ENCODE data around the gene TMEM164.

The TMEM164 gene

GRCh38 chrX:110036162-110037033 lies 33.5 kb downstream of the TMEM164 start:
- no peak for DNase-seq (ENCODE audit: extremely low read depth in 1 of 2, low read depth in 1 of 2)

- DNase-seq (ENCODE audit: extremely low read depth in 1 of 2, low read depth in 1 of 2) = no peak
These were observed 34.3 kb downstream of the TMEM164 start for GRCh38 chrX:110037178-110037577.

- no peak for DNase-seq (ENCODE audit: extremely low read depth in 1 of 2, low read depth in 1 of 2)
These were observed 36.0 kb downstream of the TMEM164 start for GRCh38 chrX:110038900-110039299.

DNA sequence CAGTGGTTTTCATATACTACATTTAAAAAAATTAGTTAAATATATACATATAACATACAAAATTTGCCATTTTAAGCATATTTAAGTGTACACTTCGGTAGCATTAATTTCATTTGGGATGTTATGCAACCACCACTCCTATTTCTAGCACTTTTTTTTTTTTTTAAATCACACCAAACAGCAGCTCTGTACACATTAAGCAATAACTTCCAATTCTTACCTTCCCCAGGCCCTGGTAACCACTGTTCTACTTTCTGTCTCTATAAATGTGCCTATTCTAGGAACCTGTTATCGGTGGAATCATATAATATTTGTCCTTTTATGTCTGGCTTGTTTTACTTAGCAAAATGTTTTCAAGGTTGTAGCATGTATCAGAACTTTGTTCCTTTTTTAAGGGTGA lies 39.1 kb downstream of the TMEM164 start:
- DNase-seq (ENCODE audit: extremely low read depth in 1 of 2, low read depth in 1 of 2) = no peak

- no peak for DNase-seq (ENCODE audit: extremely low read depth in 1 of 2, low read depth in 1 of 2)
These were observed 39.6 kb downstream of the TMEM164 start for GRCh38 chrX:110042496-110042895.

DNA sequence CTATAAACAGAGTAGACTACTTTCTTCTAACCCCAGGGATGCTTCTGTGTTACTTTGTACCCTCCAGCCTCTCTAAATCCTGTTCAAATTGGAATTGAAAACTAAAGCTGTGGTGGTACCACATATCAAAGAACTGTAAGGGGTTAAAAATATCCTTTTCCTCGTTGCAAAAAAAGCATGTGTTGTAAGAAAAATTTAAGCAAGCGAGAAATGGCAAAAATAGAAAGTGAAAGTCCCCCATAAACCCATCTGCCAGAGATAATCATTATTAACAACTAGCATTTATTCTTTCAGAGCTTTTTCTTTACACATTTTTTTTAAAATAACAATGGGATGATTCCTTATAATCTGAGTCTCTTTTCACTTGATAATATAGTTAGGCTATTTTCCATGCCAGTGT lies 40.6 kb downstream of the TMEM164 start:
- DNase-seq (ENCODE audit: extremely low read depth in 1 of 2, low read depth in 1 of 2) = no peak

DNA sequence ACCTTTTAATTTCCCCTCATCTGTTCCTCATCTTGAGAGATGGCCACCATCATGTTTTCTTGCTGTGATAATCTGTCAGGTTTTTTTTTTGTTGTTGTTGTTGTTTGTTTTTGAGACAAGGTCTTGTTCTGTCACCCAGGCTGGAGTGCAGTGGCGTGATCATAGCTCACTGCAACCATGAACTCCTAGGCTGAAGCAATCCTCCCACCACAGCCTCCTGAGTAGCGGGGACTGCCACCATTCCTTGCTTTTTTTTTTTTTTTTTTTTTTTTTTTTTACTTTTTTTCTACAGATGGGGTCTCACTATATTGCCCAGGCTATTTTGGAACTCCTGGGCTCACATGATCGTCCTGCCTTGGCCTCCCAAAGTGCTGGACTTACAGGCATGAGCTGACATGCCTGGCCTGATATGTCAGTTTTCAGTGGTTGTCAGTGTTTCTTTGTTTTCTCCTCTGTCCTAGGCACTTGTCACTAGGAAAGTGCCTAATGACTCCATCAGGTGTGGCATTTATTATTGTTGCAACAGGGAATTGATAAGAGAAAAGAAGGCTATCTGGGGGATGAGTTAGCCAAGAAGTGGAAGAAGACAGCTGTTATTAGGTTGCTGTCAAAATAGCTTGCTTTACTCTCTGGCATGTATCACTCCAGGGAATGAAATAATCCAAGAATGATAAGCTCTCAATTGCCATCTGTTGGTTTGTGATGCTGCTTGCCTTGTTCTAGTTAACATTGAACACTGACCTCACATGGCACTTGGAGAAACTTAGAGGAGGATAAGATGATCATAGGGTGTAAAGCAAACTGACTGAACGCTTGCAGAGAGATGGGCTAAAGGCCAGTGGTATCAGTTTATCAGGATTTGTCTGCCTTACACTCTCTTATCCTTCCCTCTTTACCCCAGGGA lies 41.7 kb downstream of the TMEM164 start:
- DNase-seq (ENCODE audit: extremely low read depth in 1 of 2, low read depth in 1 of 2) = no peak

GRCh38 chrX:110045421-110045820 lies 42.5 kb downstream of the TMEM164 start:
- DNase-seq (ENCODE audit: extremely low read depth in 1 of 2, low read depth in 1 of 2) = no peak

DNA sequence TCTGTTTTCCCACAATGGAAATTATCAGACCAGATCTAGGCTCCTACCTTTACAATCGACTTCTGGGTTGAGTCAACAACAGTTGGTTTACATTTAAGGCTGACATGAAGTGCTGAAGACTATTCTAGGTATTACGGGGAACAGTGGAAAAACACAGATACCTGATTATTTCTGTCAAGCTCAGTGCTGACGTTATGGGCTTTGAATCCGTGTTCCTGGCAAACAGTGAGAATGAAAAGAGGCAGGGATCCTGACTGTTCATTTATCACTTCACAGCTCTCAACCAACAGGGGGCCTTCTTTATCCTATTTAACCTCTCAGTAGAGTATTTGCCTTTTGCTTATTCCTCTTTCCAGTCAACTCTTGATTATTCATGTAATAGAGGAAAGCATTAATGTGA lies 43.1 kb downstream of the TMEM164 start:
- no peak for DNase-seq (ENCODE audit: extremely low read depth in 1 of 2, low read depth in 1 of 2)

DNA sequence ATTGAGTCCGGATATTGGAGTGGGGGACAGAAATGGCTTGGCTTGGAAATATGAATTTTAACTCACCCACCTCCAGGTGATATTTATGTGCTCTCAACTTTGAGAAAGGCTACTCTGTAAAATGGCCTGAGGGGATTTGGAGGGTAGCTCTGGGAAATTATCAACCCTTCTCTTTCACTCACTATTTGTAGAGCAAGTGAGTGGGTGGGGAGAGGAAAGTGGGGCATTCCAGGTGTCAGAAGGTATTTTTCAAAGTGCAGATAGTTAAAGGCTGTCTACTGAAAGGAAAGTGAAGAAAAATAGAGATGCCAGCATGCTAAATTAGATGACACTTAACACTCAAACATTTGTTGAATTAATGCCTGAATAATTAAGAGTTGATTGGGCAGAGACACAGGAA lies 44.1 kb downstream of the TMEM164 start:
- DNase-seq (ENCODE audit: extremely low read depth in 1 of 2, low read depth in 1 of 2) = no peak

DNA sequence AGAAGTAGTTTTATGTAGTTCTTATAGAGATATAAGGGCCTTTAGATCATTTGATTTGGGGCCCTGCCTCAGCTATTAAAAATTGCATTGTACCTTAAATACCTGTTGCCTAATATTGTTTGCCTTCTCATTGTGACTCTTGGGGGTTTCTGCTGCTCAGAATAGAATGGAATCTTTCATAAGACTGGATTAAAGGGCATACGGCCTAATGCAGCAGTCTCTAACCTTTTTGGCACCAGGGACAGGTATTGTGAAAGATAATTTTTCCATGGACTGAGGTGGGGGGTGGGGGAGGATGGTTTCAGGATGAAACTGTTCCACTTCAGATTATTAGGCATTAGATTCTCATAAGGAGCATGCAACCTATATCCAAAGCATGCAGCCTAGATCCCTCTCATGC lies 46.2 kb downstream of the TMEM164 start:
- no peak for DNase-seq (ENCODE audit: extremely low read depth in 1 of 2, low read depth in 1 of 2)

DNA sequence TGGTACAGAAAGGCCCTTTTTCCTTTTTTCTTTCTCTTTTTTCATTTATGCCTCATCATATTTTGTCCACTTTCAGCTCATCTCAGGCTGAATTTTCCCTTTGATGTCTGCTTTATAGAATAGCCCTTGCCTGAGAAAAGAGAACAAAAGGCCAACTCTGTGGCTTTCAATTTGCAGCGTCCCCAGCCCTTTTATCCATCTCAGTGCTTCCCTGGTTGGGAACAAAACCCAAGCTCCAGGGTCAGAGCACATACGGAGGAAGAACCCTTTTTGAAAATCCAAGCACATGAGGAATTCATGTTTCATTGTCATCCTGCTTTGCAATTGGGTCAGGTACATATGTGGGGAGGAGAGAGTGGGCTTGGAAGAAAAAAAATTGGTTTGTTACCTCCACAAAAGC lies 47.5 kb downstream of the TMEM164 start:
- no peak for DNase-seq (ENCODE audit: extremely low read depth in 1 of 2, low read depth in 1 of 2)

DNA sequence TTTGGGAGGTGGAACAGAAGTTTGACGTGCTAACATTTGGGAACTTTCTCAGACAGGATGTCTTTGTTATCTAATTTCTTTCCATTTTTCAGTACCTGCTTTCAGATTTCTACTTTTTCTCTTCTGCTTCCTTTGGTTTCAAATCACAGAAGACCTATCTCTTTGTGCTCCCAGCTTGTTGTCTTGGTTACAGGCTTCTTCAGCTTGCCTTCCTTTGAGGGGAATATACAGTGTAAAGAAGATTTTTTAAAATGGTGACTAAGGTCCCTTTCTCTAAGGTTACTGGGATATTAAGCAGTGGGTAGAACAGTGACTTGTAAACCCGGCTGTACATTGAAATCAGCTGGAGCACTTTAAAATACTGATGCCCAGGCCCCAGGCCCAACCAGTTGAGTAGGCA lies 48.0 kb downstream of the TMEM164 start:
- no peak for DNase-seq (ENCODE audit: extremely low read depth in 1 of 2, low read depth in 1 of 2)

DNA sequence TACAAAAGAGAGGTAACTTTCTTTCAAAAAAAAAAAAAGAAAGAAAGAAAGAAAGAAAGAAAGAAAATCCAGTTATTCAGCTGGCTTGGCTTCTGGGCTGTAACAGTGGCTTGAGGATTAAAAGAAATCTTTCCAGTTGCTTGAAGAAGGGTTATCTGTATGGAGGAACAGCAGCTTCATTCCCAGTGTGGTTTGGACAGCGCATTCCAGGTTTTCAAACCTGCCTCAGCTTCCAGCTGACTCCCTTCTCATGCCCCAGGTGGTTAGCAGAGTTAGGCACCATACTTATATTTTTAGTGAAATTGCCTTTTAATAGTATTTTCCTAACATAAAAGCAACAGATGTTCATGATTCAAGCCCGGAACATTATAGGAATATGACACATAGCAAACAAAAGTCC lies 48.6 kb downstream of the TMEM164 start:
- DNase-seq (ENCODE audit: extremely low read depth in 1 of 2, low read depth in 1 of 2) = no peak

DNA sequence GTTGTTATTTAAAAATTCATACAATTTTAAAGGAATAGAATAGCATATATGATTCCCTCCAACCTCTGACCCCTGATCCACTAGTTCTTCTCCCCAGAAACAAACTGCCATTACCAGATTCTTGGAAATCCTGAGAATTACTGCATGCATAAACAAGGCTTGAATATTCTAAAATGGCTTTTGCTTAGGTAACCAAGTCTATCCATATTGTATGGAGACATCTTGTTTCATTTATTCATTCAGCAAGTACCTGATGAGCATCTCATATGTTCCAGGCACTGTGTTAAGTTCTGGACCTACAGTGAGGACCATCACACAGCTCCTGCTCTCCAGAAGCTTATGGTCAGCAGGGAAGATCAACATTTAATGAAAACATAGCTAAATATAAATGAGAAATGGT lies 49.4 kb downstream of the TMEM164 start:
- DNase-seq (ENCODE audit: extremely low read depth in 1 of 2, low read depth in 1 of 2) = no peak

DNA sequence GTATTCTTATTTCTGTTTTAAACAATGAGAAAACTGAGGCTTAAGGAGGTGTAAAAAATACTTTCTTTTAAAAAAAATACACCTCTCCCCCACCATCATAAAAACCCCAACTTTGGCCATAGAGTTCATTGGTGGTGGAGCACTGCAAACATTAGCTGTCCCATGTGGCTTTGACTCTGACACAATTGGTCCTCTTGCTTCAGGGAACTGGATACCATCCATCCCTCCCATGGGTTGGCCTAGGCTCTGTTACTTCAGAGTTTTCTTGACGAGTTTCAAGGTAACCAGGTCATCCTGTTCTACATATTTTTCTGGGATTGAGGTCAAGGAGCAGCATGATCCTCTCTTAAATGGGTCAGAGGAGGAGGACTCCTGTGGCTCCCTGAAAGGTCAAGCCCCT lies 50.5 kb downstream of the TMEM164 start:
- DNase-seq (ENCODE audit: extremely low read depth in 1 of 2, low read depth in 1 of 2) = no peak

DNA sequence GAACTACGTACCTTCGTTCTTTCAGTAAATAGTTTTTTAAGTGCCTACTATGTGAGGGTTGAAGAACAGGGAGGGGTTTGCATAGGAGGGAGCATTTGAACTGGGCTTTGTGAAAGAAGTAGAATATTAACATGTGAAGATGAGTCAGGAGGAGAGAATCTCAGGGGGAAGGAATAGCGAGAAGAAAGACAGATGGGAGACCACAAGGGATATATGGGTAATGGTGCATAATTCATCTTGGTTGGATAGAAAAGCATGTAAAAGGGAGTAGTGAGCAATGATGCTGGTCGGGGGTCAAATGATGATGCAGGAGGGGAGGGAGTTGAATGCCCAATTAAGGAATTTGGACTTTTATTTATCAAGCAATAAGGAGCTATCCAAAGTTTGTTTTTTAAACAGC lies 52.7 kb downstream of the TMEM164 start:
- no peak for DNase-seq (ENCODE audit: extremely low read depth in 1 of 2, low read depth in 1 of 2)

- DNase-seq (ENCODE audit: extremely low read depth in 1 of 2, low read depth in 1 of 2) = no peak
These were observed 53.5 kb downstream of the TMEM164 start for GRCh38 chrX:110056419-110056818.

- no peak for DNase-seq (ENCODE audit: extremely low read depth in 1 of 2, low read depth in 1 of 2)
These were observed 56.5 kb downstream of the TMEM164 start for GRCh38 chrX:110059410-110059809.

- no peak for DNase-seq (ENCODE audit: extremely low read depth in 1 of 2, low read depth in 1 of 2)
These were observed 57.4 kb downstream of the TMEM164 start for GRCh38 chrX:110060317-110060716.

DNA sequence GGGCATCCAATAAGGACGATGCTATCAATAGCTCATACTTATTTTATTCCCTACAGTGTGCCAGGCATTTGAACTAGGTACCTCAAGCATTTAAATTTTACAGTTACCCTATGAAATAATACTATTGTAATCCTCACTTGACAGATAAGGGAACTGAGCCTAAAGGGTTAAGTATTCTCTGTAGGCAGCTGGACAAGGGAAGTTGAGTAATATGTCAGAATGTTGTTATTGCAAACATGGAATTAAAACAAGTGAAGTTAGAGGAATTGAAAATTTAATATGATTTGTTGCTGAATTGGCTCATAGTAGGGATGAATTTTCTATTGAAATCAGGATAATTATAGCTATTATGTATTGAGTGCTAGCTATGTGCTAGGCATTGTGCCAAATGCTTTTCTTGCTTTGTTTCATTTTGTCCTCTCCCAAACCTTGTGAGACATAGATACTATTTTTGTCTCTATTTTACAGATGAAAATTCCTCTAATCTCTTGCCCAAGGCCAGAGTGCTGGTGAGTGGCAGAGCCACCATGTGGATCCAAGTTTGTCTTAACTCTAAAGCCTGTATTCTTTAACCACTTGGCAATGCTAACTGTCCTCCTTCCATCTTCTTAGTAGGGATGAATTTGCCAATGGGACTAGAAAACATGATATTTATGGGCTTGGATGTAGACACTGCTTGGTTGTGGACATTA lies 58.1 kb downstream of the TMEM164 start:
- no peak for DNase-seq (ENCODE audit: extremely low read depth in 1 of 2, low read depth in 1 of 2)

Data from activated CD8-positive, alpha-beta memory T cell treated with anti-CD3 and anti-CD28 coated beads for 1 hour (primary cell).